PC-3 (cell line): ENCODE results near the gene DCLK3.

Experiments used
- EZH2phosphoT487 ChIP-seq: fragments of 300-600 bp; sonication (generic); IDR thresholded peaks from 2 replicates; pipeline ENCODE4 v1.6.1; 2018; ENCODE audit warnings: mild to moderate bottlenecking, antibody characterized with exemption, low read length, borderline replicate concordance
- TF ChIP-seq, protein P1 (sequence below): fragments of 300-600 bp; sonication (generic); conservative IDR thresholded peaks from 2 replicates; pipeline ENCODE4 v1.5.1; 2017; ENCODE audit warnings: antibody characterized with exemption, low read depth, mild to moderate bottlenecking, low read length

DNA sequence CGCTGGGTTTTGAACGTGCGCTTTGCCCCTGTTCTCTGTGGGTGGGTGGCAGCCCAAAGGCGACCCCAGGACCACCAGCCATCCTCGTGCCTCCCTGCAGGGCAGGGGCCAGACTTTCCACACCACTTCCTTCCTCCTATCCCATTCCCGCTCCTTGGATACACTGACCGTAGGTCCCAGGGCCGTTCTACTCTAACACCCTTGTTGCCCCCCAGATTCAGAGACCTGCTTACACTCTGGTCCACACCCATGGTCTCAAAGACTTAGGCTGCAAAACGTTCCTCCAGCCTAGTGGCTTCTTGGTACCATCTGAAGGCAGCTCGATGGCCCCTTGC is 318 bp upstream of the DCLK3 start:
- TF ChIP-seq, protein P1, sequence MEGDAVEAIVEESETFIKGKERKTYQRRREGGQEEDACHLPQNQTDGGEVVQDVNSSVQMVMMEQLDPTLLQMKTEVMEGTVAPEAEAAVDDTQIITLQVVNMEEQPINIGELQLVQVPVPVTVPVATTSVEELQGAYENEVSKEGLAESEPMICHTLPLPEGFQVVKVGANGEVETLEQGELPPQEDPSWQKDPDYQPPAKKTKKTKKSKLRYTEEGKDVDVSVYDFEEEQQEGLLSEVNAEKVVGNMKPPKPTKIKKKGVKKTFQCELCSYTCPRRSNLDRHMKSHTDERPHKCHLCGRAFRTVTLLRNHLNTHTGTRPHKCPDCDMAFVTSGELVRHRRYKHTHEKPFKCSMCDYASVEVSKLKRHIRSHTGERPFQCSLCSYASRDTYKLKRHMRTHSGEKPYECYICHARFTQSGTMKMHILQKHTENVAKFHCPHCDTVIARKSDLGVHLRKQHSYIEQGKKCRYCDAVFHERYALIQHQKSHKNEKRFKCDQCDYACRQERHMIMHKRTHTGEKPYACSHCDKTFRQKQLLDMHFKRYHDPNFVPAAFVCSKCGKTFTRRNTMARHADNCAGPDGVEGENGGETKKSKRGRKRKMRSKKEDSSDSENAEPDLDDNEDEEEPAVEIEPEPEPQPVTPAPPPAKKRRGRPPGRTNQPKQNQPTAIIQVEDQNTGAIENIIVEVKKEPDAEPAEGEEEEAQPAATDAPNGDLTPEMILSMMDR, result no peak
- no peak for TF ChIP-seq EZH2phosphoT487
